ENCODE data around the gene HEPH. TPM values are rescaled to one million over a fixed set of nuclear protein-coding genes. Genes with fewer than 3 reads are reported as not detected.

HEPH gene
- total and polyA plus RNA-seq, 10 of the 15 experiments (the other 5 are each of a cell fraction or from before 2014, with no cell fraction given): 0.20 to 1.1 (median 0.49) TPM

GRCh38 chrX:66200050-66200664 is 36.1 kb downstream of the HEPH start:
- 10% methylated on average over 4 of the region's 4 CpGs for WGBS (ENCODE audit: insufficient coverage, insufficient replicate concordance, low lambda C conversion rate, missing lambda C conversion rate)
- ChIA-PET POLR2A (interaction anchor here (0.6 kb wide), 1 partner anchor 642 kb away, joined by 3 read pairs; no protein-coding TSS in a partner anchor), SMC1A (ENCODE audit: uncharacterized antibody, unreplicated experiment) (interaction anchor here (1.2 to 3.1 kb wide), 8 partner anchors 33 to 531 kb away, joined by 4 to 17 read pairs (median 8); partner anchors contain the start of gene HEPH), RAD21 (ENCODE audit: unreplicated experiment) (interaction anchor here (0.6 to 3.0 kb wide), 5 partner anchors 90 to 531 kb away, joined by 3 to 22 read pairs (median 3); no protein-coding TSS in a partner anchor), CTCF (interaction anchor here (0.9 to 3.5 kb wide), 11 partner anchors 9 to 531 kb away, joined by 3 to 25 read pairs (median 5); partner anchors contain the start of gene HEPH)
- BruUV-seq (replicated peaks): no TSS peak
- H2AFZ ChIP-seq (ENCODE audit: control insufficient read depth, low read depth, low read length): no peak overlapping the region
- H3K27me3 ChIP-seq (replicated peaks in 1 of 2; ENCODE audit: control insufficient read depth in 2 of 2, insufficient read depth in 2 of 2, low read length in 1 of 2): no peaks in the 10 kb centered on the region
- H3K27ac ChIP-seq (ENCODE audit: control insufficient read depth, insufficient read depth): no peak overlapping the region
- H3K36me3 ChIP-seq (ENCODE audit: control insufficient read depth in 2 of 2, insufficient read depth in 2 of 2, low read length in 1 of 2): no peaks in the 10 kb centered on the region
- in situ Hi-C loops (cut with MboI) (no loop called here), intact Hi-C loops (cut with micrococcal nuclease; ENCODE audit: unreplicated experiment) (loop anchor here (2.0 to 10.0 kb wide), 4 partner anchors 169 to 615 kb away; no protein-coding TSS in a partner anchor)
- DNase-seq (ENCODE audit: low read depth, low spot score): peak; percentile 17
- no peak overlapping the region for H3K9ac ChIP-seq (ENCODE audit: control insufficient read depth, insufficient read depth, low read length)
- H4K20me1 ChIP-seq (ENCODE audit: control insufficient read depth, insufficient read depth): no peaks in the 10 kb centered on the region
- TF ChIP-seq BACH1 (IDR thresholded peaks at IDR 0.05; ENCODE audit: borderline replicate concordance) (peak; percentile 93), ZBTB33 (IDR thresholded peaks at IDR 0.05) (no peak)
- no peaks in the 10 kb centered on the region for H3K9me3 ChIP-seq (replicated peaks; ENCODE audit: control insufficient read depth, insufficient read depth, low read length)
- no peak for FAIRE-seq
- ATAC-seq: peak; percentile 89
- H3K79me2 ChIP-seq (ENCODE audit: control insufficient read depth, insufficient read depth, low read length): no peaks in the 10 kb centered on the region
- H3K4me1 ChIP-seq (ENCODE audit: control insufficient read depth, insufficient read depth, low read length): no peaks in the 10 kb centered on the region
- no peak overlapping the region for H3K4me3 ChIP-seq
- H3K4me2 ChIP-seq (ENCODE audit: control insufficient read depth, insufficient read depth): no peak overlapping the region
